HG03060 (cell line): ENCODE results near the gene VCL.
"Not testable (repeated sequence)": the region's sequence is repeated elsewhere in the genome, so short reads cannot be mapped to it uniquely, and the experiment has no call there.

Experiments
- ATAC-seq: cut with Tn5 transposase; IDR thresholded peaks from one replicate; pipeline ENCODE4 v1.9.1; 2021; ENCODE audit warnings: low read depth, moderate number of reproducible peaks; ENCODE audit not compliant: unreplicated experiment

The VCL gene

DNA sequence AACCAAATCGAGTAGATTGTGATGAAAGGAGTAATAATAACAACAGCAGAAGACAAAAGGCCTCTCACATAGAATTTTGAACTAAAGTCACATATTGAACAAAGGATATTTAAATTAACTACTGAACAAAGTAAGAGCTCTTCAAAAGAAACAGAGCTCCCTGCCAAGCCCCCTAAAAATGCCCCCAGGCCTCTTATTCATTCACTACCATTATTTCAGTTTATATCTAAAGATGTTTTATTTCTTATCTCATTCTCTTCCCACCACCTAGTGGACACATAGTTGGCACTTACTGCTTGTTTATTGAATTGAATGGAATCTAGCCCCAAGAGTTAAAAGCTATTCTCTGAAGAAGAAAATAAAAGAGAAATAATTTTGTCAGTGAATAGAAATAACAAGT is 37.4 kb downstream of the VCL start:
- ATAC-seq = no peak

DNA sequence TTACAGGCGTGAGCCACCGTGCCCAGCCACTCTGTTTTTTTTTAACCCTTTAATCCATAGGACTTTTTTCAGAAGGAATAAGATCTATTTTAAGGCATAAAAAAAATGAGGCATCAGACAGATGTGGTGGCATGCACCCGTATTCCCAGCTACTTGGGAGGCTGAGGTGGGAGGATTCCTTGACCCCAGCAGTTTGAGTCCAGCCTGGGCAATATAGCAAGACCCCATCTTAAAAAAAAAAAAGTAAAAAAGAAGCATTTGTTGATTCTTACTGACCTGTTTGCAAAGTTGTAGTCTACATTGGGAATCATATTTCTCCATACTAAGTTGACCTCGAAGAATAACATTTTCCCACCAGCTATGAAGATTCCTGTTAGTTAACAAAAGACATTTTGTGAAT is 38.6 kb downstream of the VCL start:
- ATAC-seq = no peak

DNA sequence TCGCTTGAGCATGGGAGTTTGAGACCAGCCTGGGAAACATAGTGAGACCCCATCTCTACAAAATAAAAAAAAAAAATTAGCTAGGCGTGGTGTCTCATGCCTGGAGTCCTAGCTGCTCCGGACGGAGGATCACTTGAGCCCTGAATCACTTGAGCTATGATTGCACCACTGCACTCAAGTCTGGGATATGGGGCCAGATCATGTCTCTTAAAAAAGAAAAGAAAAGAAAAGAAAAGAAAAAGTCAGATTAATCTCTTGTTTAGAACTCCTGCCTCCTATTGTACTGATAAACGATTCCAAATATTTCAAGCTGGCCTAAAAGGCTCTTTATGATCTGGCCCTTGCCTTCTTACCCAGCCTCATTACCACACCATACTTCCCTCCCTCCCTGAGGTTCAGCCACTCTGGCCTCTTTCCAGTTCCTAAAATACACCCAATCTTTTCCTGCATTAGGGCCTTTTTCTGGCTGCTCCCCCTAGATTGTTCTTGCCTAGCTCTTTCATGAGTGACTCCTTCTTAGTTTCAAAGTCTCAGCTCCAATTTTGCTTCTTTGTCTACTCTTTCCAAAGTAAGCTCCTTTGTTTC is 41.7 kb downstream of the VCL start:
- no peak for ATAC-seq

DNA sequence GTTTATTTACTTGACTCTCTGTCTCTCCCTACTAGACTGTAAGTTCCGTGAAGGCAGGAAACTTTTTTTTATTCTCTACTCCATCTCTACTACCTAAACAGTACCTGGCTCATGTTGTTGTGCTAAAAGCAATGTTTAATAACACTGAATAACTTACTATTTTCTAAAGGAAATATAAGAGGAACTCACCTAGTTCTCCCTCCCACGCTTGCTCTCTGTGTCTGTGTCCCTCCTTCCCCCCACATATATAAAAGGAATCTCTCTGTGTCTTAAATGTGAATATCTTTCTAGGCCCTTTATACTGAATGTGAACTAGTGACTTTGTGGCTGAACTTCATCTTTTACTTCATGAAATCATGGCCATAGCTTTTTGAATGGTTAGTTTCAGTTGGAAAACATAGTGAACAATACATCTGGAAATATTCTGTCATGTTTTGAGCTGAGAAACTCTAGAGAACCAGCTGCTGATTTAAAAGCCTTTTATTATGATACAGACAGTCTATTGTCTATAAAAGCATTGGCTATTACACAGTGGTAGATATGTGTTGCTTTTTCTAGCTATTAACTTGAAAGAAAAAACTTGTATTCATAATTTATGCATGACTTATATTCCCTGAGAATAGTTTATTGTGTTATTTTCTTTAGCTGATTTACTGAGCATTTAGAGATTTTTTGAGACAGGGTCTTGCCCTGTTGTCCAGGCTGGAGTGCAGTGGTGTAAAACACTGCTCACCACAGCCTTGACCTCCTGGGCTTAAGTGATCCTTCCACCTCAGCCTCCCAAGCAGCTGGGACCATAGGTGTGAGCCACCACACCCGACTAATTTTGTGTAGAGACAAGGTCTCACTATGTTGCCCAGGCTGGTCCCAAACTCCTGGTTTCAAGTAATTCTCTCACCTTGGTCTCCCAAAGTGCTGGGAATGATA is 42.5 kb downstream of the VCL start:
- ATAC-seq = no peak

DNA sequence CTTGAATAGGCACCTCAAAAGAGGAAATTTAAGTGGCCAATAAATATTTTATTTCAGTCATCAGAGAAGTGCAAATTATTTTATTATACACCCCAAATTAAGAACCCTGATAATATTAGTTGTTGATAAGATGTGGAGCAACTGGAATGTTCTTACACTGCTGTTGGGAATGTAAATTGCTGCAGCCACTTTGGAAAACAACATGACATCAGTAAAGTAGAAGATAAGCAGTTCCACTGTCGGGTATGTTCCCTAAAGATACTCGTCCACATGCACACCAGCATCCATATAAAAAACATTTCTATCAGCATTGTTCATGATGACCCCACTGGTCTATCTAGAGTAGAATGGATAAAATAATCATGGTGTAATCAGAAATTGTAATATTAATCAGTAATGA is 46.5 kb downstream of the VCL start:
- ATAC-seq = no peak

DNA sequence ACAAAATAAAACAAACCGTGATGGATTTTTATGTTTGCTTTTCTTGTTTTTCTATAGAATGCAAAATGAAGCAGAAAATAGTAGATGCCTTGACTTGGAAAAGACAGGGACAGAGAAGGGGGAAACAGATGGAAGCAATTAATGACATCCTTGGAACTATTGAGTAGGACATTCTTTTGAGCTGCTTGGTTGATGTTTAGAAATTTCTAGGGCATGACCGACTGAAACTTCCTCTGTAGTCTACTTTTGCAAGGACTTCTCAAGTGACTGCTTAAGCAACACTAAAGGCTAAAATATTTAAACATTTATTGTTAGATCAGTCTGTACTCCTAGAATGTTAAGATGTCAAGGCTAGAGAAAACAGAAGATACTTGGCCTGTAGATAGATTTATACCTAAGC is 49.4 kb downstream of the VCL start:
- no peak for ATAC-seq

DNA sequence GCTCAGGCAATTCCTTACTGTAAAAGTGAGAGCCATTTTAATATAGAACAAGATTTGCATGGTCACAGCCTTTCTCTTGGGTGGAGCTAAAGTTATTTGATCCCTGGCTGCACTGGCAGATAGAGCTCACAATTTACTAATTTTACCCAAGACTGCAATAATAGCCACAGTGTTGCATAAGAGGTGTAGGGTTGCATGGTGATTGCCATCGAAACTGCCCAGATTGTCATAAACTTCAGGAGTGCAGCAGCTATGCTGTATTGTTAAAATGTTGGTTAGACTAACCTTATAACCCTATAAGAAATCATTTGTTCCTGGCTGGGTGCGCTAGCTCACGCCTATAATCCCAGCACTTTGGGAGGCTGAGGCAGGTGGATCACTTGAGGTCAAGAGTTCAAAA is 50.0 kb downstream of the VCL start:
- ATAC-seq = no peak

DNA sequence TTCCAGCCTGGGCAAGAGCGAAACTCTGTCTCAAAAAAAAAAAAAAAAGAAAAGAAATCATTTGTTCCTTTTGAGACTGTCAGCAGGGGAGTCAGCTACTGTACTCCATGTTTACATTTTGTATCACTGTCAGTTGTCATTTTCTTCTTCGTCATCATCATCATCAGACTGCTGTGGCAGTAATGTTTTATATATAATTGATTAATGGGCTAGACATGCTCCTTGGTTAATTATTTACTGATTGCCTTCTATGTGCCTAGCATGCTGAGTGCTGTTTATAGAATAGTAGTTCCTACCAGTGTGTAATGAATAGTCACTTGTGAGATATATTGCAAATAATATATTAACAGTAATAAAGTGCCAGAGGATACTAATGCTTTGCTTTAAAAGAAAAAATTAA is 50.5 kb downstream of the VCL start:
- ATAC-seq = no peak

DNA sequence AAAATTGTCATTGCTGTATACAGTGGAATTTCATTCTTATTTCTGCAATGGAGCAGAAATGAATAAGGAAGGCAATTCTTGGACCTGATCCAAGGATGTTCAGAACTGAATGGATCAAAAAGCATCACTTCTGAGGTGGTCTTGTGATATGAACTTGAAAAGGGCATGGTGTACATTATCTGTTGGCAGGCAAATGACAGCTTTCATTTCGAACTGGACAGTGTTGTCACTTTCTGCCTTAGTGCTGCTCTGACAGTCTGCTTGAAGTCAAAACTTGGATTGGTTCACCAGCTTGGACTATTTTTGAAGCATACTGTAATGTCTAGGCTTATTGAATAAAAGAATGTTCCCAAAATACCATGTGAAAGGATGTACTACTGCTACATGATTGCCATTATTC is 52.0 kb downstream of the VCL start:
- no peak for ATAC-seq

DNA sequence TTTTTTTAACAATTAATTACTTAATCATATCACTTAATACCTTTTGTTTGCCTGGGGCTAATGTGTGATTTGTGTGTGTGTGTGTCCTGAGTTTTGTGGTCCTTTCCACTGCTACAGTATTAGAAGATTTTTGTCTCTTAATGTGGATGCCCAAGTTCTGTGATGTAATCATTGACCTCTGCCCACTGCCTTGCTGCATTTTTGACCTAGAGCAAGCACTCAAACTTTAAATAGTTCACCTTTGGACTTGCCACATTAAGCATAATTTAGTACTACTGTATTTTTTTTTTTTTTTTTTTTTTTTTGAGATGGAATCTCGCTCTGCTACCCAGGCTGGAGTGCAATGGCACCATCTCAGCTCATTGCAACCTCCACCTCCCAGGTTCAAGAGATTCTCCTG is 52.7 kb downstream of the VCL start:
- no peak for ATAC-seq

DNA sequence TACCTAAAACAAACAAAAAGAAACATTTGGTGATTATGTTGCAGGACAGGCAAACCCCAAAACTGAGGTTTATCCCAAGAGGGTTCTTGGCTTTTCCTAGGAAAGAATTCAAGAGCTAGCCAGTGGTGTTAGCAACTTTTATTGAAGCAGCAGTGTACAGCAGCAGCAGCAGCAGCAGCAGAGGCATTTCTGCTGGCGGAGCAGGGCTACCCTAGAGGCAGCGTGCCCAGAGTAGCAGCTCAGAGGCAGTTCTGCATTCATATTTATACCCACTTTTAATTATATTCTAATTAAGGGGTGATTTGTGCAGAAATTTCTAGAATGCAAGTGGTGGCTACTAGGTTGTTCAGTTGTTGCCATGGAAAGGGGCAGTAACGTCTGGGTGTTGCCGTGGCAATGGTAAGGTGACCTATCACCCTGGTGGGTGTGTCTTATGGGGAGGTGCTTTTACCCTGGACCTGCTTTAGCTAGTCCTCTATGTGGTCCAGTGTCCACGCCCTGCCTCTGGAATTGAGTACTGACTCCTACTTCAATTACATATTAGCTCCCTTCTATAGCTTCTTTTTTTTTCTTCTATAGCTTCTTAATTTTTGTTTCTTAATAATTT is 53.9 kb downstream of the VCL start:
- no peak for ATAC-seq

DNA sequence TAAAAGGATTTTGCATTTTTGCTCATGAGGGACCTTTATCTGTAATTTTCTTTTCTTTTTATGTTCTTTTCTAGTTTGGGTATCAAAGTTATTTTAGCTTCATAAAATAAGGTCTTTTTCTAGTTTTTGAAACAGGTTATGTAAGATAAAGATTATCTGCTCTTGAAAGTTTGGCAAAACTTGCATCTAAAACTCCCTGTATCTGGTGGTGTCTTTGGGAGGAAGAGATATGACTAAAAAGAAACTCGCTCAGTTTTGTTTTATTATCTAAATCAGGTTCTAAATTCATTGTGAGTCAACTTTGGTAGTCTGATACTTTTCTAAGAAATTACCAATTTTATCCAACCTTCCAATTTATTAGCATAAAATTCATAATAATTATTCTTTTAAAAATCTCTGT is 55.1 kb downstream of the VCL start:
- ATAC-seq = no peak

DNA sequence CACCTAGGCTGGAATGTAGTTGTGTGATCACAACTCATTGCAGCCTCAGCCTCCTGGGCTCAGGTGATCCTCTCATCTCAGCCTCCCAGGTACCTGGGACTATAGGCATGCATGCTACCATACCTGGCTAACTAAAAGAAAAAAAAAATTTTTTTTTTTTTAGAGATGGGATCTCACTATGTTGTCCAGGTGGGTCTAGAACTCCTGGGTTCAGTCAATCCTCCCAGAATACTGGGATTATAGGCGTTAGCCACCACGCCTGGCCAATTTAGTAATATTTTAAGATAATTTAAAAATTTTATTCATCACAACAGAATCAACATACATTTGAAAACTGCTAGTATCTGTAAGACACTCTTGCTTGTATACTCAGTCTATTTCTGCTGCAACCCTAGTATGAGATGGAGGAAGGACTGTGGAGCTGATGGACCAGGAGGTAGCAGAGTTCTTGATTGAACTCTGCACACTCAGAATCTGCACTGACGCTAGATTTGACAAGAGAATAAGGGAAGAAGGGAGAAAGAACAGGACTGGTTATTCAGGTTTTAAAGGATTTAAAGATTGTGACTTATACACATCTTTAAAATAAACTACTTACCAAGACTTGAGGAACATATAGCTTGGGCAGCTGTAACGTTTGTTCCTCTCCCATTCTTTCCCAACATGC is 57.6 kb downstream of the VCL start:
- no peak for ATAC-seq

DNA sequence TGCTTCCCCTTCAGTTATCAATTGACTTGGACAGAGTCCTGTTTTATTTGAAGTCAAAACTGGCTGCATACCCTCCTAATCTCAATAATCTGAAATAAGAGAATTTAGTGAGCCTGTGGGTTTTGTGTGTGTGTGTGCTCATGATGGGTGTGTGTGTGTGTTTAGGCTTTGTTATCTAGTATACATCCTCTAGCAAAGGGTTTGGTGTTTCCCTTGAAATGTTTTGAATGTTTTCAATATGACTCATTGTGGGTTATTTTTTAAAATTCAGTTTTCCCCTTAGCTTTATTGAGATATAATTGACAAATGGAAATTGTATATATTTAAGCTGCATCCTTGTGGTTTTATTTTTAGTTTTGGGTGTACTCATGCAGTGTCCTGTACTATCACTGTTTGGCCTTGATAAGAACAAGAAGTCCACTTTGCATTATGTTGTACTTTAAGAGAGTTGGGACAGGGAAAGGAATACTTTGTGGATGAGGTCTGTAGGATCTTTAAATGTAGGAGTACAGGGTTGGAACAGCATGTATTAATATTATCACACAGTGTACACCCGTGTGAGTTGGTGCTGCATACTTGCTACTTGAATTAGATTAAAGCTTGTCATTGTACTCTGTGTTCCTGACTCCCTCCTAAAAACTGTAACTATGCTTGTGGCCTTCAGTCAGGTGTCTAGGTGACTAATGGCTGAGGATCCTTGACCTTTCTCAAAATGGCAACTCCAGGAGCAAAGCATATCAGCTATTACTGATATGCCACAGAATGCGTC is 58.3 kb downstream of the VCL start:
- ATAC-seq = no peak

DNA sequence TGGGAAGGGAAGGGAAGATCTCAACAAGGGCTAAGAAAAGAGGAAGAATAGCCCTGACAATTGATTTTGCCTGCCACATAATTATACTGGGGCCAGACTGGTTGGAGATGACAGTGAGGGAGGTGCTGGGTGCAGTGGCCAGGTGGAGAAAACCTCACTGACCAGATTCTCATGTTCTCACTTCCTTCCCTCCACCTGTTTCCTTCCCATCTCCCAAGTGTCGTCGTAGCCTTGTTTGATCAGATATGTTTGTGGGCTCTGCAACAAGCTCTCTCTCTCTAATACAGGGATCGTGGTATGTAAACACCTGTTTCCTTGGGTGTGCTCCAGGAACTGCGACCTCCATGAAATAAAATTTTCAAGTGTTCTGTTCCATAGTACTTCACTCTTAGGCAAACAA is 60.2 kb downstream of the VCL start:
- no peak for ATAC-seq

DNA sequence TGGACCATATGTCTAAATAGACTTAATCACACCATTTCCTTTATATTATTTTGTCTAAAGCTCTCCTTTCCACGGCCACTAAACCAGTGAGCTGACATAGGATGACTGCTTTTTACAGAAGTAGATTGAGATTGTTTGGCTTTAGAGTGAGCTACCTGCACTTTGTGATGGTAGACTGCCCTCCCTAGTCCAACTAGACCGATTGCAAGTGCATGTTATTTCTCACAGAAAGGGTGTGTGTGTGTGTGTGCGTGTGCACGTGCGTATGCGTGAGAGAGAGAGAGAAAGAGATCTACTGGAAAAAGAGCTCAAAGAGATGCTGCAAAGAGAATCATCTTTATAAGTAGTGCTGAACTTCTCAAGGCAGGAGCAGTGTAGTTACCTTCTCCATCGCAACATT is 60.7 kb downstream of the VCL start:
- no peak for ATAC-seq

DNA sequence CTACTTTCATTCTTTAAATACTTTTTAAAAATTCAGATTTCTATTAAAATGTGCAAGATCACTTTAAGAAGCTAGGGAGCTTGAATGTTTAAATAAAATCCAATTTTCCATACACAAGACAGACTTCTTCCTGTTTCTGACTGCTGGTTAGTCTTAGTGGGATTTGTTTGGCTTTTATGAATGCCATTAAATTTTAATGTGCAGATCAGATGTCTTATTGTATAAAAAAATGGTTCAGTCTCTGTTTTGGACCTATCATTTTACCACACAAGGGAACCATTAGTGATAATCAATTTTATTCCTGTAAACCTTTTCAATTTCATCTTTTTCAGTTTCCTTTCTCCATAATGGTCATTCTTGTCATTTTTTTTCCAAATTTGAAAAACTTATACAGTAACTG is 63.2 kb downstream of the VCL start:
- no peak for ATAC-seq

DNA sequence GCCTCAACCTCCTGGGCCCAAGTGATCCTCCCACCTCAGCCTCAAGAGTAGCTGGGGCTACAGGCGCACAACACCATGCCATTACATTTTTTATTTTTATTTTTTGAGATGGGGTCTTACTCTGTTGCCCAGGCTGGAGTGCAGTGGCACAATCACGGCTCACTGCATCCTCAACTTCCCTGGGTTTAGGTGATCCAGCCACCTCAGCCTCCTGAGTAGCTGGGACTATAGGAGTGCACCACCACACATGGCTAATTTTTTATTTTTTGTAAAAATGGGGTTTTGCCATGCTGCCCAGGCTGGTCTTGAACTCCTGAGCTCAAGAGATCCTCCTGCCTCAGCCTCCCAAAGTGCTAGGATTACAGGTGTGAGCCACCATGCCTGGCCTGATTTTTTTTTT is 64.1 kb downstream of the VCL start:
- not testable (repeated sequence) for ATAC-seq

DNA sequence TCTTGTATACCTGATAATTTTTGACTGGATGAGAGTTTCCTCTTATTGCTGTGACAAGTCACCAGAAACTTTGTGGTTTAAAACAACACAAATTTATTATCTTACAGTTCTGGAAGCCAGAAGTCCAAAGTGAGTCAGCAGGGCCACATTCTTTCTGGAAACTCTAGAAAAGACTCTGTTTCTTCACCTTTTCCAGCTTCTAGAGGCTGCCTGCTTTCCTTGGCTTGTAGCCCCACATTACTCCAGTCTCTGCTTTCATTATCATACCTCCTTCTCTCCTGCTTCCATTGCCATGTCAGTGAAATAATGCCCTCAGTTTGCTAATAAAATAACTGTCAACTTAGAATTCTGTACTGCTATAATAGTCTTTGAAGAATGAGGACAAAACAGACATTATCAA is 65.3 kb downstream of the VCL start:
- ATAC-seq = no peak
